Ectodermal cell (in vitro differentiated cells): ENCODE results near the gene BTG2.
A peak's percentile ranks its signal among the peaks of the same experiment; 100 is the strongest.

Experiments used
- H3K27ac ChIP-seq: 2 replicates; pipeline ENCODE4 v1.7.0; 2013; ENCODE audit warnings: mild to moderate bottlenecking, low read depth, low read length; ENCODE audit not compliant: insufficient read depth, poor library complexity, severe bottlenecking
- H3K27me3 ChIP-seq: 2 replicates; pipeline ENCODE4 v1.7.0; 2013; ENCODE audit warnings: mild to moderate bottlenecking, low read length; ENCODE audit not compliant: insufficient read depth, control insufficient read depth, poor library complexity, severe bottlenecking
- H3K36me3 ChIP-seq: one replicate; pipeline ENCODE4 v1.7.0; 2013; ENCODE audit warnings: low read length; ENCODE audit not compliant: control insufficient read depth, insufficient read depth
- H3K4me1 ChIP-seq: one replicate; pipeline ENCODE4 v1.7.0; 2013; ENCODE audit warnings: low read length; ENCODE audit not compliant: control insufficient read depth, insufficient read depth
- H3K4me3 ChIP-seq: 2 replicates; pipeline ENCODE4 v1.7.0; 2013; ENCODE audit warnings: low read depth, low read length, control low read depth; ENCODE audit not compliant: insufficient read depth
- H3K9me3 ChIP-seq: 2 replicates; pipeline ENCODE4 v1.7.0; 2013; ENCODE audit warnings: mild to moderate bottlenecking, low read length, moderate library complexity; ENCODE audit not compliant: control insufficient read depth
- whole genome bisulfite sequencing, 2 experiments: methylation state at CpG; one replicate each; pipeline ENCODE4 v1.1.7; 2013; ENCODE audit warnings: missing lambda C conversion rate in 2 of 2; 5-methylcytosine and 5-hydroxymethylcytosine counted together

BTG2 gene

DNA sequence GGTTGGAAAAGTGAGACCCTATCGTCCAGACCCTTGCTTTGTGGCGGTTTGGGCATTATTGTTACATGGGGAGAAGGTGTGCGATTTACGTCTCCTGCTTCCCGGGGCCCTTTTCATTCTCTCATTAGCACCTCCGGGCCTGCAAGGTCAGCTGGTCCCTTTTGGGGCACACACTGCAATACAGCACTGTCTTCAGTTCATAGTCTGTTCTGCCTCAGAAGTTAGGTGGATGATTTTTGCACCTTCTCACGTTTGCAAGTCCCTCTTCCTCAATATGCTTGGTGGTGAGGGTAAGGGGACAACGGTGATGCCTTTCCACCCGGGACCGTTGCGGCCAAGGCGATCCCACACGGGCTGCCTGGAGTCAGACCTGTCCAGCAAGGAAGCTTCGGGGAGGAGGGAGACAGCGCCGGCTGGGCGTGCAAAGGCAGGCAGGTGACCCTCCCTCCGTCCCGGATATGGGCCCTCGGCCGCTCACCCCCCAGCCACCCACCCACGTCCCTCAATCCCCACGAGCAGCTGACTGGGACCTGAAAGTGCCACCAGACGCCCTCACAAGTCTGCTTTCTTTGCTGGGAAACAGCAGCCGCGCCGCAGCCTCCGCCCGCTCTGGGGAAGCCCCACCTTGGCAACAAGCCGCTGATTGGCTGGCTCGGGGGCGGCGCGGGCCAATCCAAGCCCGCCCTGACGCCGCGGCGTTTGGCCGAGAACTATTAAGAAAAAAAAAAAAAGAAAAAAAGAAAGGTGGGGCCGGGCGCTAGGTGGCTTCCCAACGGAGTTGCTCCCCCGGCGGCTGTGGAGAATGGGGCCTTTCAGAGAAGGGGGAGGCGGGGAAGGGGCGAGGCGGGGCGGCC, 21.7 kb downstream of the BTG2 start:
- no peaks in the 10 kb centered on the region for H3K27me3 ChIP-seq
- WGBS, 2 experiments: 5% methylated on average over 49 of the region's 49 CpGs
- peak overlapping the region; percentile 92 for H3K27ac ChIP-seq
- no peaks in the 10 kb centered on the region for H3K9me3 ChIP-seq
- H3K36me3 ChIP-seq: no peaks in the 10 kb centered on the region
- H3K4me3 ChIP-seq: peak overlapping the region; percentile 39
- H3K4me1 ChIP-seq: peaks cover 59% of the 10 kb centered on the region

DNA sequence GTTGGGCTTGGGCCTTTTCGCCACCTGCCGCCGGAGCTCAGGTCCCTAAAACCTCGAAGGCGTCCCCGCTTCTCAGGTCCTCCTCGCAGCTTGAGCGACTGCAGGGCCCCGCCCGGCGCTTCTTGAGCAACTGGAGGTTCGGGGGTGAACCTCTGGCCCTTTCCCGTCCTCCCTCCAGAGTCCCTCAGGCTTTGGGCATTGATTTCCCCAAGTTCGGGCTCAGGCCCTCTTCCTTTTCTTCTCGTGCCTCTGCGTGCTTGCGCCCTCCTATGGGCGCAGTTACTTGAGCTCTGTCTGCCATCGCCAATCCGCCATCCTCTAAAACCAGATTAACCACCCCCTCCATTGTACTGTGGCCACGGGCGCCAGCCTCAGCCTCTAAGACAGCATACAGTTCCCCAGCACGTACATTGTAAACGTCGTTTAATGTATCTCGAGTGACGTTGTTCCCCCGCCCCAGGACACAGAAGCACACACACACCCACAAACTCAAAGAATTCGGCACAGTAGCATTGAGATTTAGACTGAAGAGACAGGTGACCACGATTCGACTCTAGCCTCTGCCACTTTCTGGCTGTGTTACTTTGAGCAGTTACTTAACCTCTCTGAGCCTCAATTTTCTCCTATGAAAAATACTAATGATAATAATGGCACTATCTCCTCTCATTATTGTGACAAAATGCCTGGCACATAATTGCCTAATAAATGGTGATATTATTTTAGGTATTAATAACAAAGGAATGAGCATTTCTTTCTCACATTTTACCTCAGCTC, 22.6 kb downstream of the BTG2 start:
- Histone ChIP-seq H3K27ac (peak overlapping the region; percentile 92), H3K9me3 (no peaks in the 10 kb centered on the region), H3K4me1 (peaks cover 51% of the 10 kb centered on the region), H3K4me3 (peak overlapping the region; percentile 39), H3K27me3 (no peaks in the 10 kb centered on the region), H3K36me3 (no peaks in the 10 kb centered on the region)
- 4 to 5% methylated on average over 31 of the region's 31 CpGs for WGBS, 2 experiments

DNA sequence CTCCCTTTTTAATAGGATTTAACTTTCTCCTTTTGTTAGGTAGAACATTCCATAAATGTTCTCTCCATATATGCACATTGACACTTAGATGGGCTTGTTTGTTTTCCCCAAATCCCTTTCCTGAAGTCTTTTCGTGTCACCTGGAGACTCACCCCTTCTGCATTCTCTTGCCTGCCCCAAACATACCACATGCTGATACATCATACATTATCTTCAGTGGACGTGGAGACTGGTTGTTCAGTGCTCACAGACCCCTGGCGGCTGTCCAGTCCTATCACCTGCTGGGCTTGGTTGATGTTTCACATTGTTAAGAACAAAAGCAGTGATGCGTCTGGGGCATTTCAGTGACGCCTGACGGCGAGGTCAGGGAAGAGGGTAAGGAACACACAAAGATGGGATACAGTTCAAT, 23.4 kb downstream of the BTG2 start:
- 10 to 13% methylated on average over 7 of the region's 7 CpGs for WGBS, 2 experiments
- Histone ChIP-seq H3K4me3 (no peak overlapping the region), H3K9me3 (no peaks in the 10 kb centered on the region), H3K27ac (no peak overlapping the region), H3K4me1 (peaks cover 43% of the 10 kb centered on the region), H3K27me3 (no peaks in the 10 kb centered on the region), H3K36me3 (no peaks in the 10 kb centered on the region)

DNA sequence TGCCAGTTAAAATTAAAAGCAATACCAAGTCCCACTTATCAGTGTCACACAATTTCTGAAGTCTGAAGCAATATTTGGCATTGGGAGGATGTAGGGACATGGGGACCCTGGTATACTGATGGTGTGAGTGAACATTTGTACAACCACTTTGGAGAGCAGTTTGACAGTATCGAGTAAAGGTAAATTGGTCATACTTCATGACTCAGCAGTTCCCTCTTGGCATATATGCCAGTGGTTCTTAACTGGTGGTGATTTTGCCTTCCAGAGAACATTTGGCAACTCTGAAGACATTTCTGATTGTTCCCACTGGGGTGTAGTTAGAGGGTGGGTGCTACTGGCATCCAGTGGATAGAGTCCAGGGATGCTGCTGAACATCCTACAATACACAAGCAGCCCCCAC, 25.9 kb downstream of the BTG2 start:
- 90 to 100% methylated on average over 1 of the region's 1 CpG for WGBS, 2 experiments
- Histone ChIP-seq H3K4me3 (no peak overlapping the region), H3K4me1 (peaks cover 18% of the 10 kb centered on the region), H3K36me3 (no peaks in the 10 kb centered on the region), H3K27ac (no peak overlapping the region), H3K27me3 (no peaks in the 10 kb centered on the region), H3K9me3 (no peaks in the 10 kb centered on the region)

- H3K4me1 ChIP-seq: peaks cover 6% of the 10 kb centered on the region
- H3K27me3 ChIP-seq: peaks cover 4% of the 10 kb centered on the region
- H3K9me3 ChIP-seq: no peaks in the 10 kb centered on the region
- WGBS, 2 experiments: 91 to 98% methylated on average over 4 of the region's 4 CpGs
- H3K27ac ChIP-seq: no peak overlapping the region
- H3K4me3 ChIP-seq: no peak overlapping the region
- no peaks in the 10 kb centered on the region for H3K36me3 ChIP-seq
Observed at GRCh38 chr1:203335503-203335902, 30.2 kb downstream of the BTG2 start.

GRCh38 chr1:203336097-203336496, 30.8 kb downstream of the BTG2 start:
- Histone ChIP-seq H3K27ac (no peak overlapping the region), H3K27me3 (peaks cover 4% of the 10 kb centered on the region), H3K9me3 (no peaks in the 10 kb centered on the region), H3K36me3 (no peaks in the 10 kb centered on the region), H3K4me3 (no peak overlapping the region), H3K4me1 (peaks cover 6% of the 10 kb centered on the region)
- 83 to 88% methylated on average over 1 of the region's 1 CpG for WGBS, 2 experiments

DNA sequence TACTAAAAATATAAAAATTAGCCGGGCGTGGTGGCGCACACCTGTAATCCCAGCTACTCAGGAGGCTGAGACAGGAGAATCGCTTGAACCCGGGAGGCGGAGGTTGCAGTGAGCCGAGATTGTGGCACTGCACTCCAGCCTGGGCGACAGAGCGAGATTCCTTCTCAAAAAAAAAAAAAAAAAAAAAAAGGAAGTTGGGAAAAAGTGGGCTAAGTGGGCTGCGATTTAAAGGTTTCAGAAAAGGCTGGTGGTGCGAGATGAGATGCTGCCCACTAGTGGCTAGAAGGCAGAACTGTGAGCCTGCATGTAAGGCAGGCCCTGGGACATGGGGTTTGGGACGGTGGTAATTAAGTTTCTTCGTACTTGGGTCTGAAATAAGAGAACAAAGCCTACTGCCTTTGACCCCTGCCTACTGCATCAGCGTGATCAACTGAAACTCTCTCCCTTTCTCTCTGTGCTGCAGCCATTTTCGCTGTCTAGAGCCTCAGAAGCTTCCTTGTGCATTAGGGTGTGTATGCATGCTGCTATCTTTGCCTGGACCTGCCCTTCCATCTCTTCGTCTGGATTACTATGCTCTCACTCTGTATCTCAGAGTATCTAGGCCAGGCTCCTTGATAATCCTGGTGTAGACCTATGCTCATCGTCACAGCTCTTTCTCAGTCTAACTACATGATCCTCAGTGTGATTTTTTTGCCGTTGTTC, 33.2 kb downstream of the BTG2 start:
- no peak overlapping the region for H3K4me3 ChIP-seq
- no peaks in the 10 kb centered on the region for H3K9me3 ChIP-seq
- peaks cover 6% of the 10 kb centered on the region for H3K4me1 ChIP-seq
- H3K36me3 ChIP-seq: no peaks in the 10 kb centered on the region
- WGBS, 2 experiments: 56 to 59% methylated on average over 14 to 18 of the region's 18 CpGs
- no peak overlapping the region for H3K27ac ChIP-seq
- H3K27me3 ChIP-seq: peaks cover 4% of the 10 kb centered on the region

DNA sequence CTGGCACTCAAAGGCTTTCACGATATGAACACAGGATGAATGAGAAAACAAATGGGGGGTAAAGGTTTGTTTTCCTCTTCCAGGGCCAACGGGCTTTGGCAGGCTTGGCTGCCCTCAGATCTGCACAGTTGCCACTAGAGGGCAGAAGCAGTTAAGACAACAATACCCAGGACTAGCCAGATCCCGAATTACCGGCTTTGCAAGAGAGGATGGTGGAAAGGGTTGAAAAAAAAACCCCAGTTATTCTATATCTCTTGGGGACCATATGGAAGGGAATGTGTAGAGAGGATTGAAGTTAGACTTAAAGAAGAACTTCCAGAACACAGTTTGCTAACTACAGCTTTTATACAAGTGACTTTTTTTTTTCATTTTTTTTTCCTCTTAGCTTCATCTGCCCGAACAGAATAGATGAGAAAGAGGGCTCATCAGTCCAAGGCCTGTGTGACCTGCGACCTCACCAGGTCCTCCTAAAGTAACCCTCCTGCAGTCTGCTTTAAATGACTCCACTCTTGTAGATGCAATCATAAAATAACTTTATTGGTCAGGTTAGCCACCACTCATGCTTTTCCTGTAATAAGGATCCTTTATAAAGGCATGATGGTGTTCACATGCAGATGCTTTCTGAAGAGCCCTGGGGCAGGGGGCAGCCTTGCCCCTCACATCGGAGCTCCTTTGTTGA, 34.9 kb downstream of the BTG2 start:
- H3K36me3 ChIP-seq: no peaks in the 10 kb centered on the region
- no peaks in the 10 kb centered on the region for H3K9me3 ChIP-seq
- peaks cover 6% of the 10 kb centered on the region for H3K4me1 ChIP-seq
- no peak overlapping the region for H3K27ac ChIP-seq
- no peak overlapping the region for H3K4me3 ChIP-seq
- peaks cover 4% of the 10 kb centered on the region for H3K27me3 ChIP-seq
- 26 to 31% methylated on average over 7 of the region's 7 CpGs for WGBS, 2 experiments

DNA sequence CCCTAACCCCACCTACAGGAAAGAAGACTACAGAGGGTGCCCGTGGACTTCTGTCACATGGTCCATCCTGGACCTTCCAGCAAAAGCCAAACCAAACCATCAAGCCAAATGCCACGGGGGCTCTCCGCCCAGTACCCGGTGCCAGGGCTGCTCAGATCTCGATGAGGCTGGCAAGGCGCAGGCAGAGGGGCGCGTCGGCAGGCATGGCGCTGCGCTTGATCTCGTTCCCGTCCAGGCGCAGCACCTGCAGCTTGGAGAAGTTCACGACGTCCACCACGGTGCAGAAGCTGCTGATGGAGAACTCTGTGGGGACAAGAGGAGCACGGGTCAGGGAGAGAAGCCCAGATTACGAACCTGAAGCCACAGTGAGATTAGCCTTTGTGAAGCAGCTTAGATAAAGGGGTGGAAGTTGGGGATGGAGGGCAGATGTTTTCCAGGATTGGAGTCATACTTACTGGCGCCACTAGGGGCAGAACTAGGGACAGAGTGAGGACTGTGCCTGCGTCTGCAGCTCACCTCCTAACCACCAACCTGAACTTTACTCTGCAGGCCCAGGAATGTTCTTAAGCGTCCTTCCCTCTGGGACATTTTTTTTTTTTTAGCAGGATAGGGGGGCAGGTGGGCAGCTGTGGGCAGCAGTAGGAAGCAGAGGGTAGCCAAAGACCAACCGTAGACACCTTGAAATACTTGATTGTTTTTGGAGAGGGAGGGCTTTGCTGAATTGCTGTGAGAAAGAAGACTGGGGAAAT, 37.0 kb downstream of the BTG2 start:
- Histone ChIP-seq H3K27me3 (peaks cover 4% of the 10 kb centered on the region), H3K4me1 (no peaks in the 10 kb centered on the region), H3K4me3 (no peak overlapping the region), H3K27ac (no peak overlapping the region), H3K36me3 (no peaks in the 10 kb centered on the region), H3K9me3 (no peaks in the 10 kb centered on the region)
- WGBS, 2 experiments: 71 to 72% methylated on average over 23 of the region's 23 CpGs
